Endothelial cell of umbilical vein (primary cell): ENCODE results near the gene AGMO. TPM values are rescaled to one million over a fixed set of nuclear protein-coding genes. Genes with fewer than 3 reads are reported as not detected.

Source experiments
- BruUV-seq: library from RNA; stranded (reverse); fragments of 400-500 nt; replicated peaks from 2 replicates; lab custom pipeline; 2021; lab: Mats Ljungman, UMichigan
- CTCF ChIA-PET: fragments of 300-600, 350-600 bp; sonication (Branson Sonifier 250); formaldehyde crosslinking; loops from one replicate; lab custom pipeline; 2021; ENCODE audit warnings: antibody characterized with exemption, inconsistent platforms; lab: Charles Lee
- POLR2A ChIA-PET: fragments of 300-600, 350-600 bp; sonication (Branson Sonifier 250); formaldehyde crosslinking; loops from one replicate; lab custom pipeline; 2021; ENCODE audit warnings: antibody characterized with exemption, inconsistent platforms; lab: Charles Lee
- DNase-seq: peaks from one replicate; pipeline ENCODE4 v3.0.0-alpha.2; 2011; ENCODE audit warnings: low read depth, low spot score
- FAIRE-seq: peaks from 2 replicates; lab custom pipeline; 2011; peaks lifted over from hg19 to GRCh38; lab: Jason Lieb, UNC
- H2AFZ ChIP-seq: 2 replicates; pipeline ENCODE4 v1.6.0; 2012; ENCODE audit warnings: low read depth, low read length, control low read depth, inconsistent platforms
- H3K27ac ChIP-seq: 2 replicates; pipeline ENCODE4 v1.5.1; 2011; ENCODE audit warnings: low read depth, mild to moderate bottlenecking, control low read depth, low read length, moderate library complexity; ENCODE audit not compliant: insufficient read depth
- H3K27me3 ChIP-seq, 2 experiments: 2 replicates each; pipeline versions ENCODE4 v1.6.0 to v1.6.1; 2011; ENCODE audit warnings: low read length in 2 of 2, mixed read lengths in 1 of 2; ENCODE audit not compliant: control insufficient read depth in 2 of 2, insufficient read depth in 2 of 2
- H3K36me3 ChIP-seq, 2 experiments: 2 replicates in 1 of 2; 3 replicates in 1 of 2; pipeline ENCODE4 v1.5.1; 2011; ENCODE audit warnings: low read length in 2 of 2, mild to moderate bottlenecking in 1 of 2, moderate library complexity in 1 of 2; ENCODE audit not compliant: control insufficient read depth in 2 of 2, insufficient read depth in 2 of 2; ENCODE audit errors: extremely low read depth in 1 of 2
- H3K4me1 ChIP-seq: 3 replicates; pipeline ENCODE4 v1.5.1; 2011; ENCODE audit warnings: mild to moderate bottlenecking, low read length; ENCODE audit not compliant: control insufficient read depth, insufficient read depth; ENCODE audit errors: extremely low read depth
- H3K4me2 ChIP-seq: 2 replicates; pipeline ENCODE4 v1.6.1; 2011; ENCODE audit warnings: low read length, control low read depth, mixed read lengths; ENCODE audit not compliant: insufficient read depth
- H3K4me3 ChIP-seq, 3 experiments: fragments of 200-600 bp in 1 of 3; sonication (generic), shearing (Covaris generic) in 1 of 3; replicated peaks in 1 of 3; 2 replicates each; pipeline ENCODE4 v1.5.1; 2011 to 2016; ENCODE audit warnings: control low read depth in 3 of 3, low read length in 3 of 3, mild to moderate bottlenecking in 2 of 3, inconsistent platforms in 1 of 3, low read depth in 1 of 3, moderate library complexity in 1 of 3; ENCODE audit not compliant: insufficient read depth in 1 of 3
- H3K79me2 ChIP-seq: 2 replicates; pipeline ENCODE4 v1.6.0; 2012; ENCODE audit warnings: low read length, inconsistent platforms; ENCODE audit not compliant: control insufficient read depth, insufficient read depth
- H3K9ac ChIP-seq: replicated peaks from 2 replicates; pipeline ENCODE3; 2011; ENCODE audit warnings: low read length, control low read depth; ENCODE audit not compliant: insufficient read depth; ENCODE audit errors: extremely low read depth
- H3K9me1 ChIP-seq: replicated peaks from 3 replicates; pipeline ENCODE4 v1.6.0; 2011; ENCODE audit warnings: mild to moderate bottlenecking, low read length; ENCODE audit not compliant: control insufficient read depth, insufficient read depth; ENCODE audit errors: extremely low read depth
- H3K9me3 ChIP-seq: replicated peaks from 2 replicates; pipeline ENCODE4 v1.5.1; 2012; ENCODE audit warnings: low read length, inconsistent platforms; ENCODE audit not compliant: control insufficient read depth, insufficient read depth
- H4K20me1 ChIP-seq: replicated peaks from 2 replicates; pipeline ENCODE3; 2011; ENCODE audit warnings: mild to moderate bottlenecking, low read length; ENCODE audit not compliant: control insufficient read depth, insufficient read depth; ENCODE audit errors: extremely low read depth
- CTCF ChIP-seq, 2 donors: IDR thresholded peaks; 1 replicate in 1 of 2; 2 replicates in 1 of 2; pipeline ENCODE4 v1.5.1; 2011; ENCODE audit warnings: low read length in 2 of 2, mild to moderate bottlenecking in 2 of 2, moderate library complexity in 2 of 2, control low read depth in 1 of 2, inconsistent platforms in 1 of 2, low read depth in 1 of 2; ENCODE audit not compliant: insufficient read depth in 1 of 2; ENCODE audit errors: extremely low read depth in 1 of 2
- EZH2 ChIP-seq: IDR thresholded peaks from 2 replicates; pipeline ENCODE4 v1.6.1; 2012; ENCODE audit warnings: borderline replicate concordance, low read depth, mild to moderate bottlenecking, moderate library complexity, low read length, inconsistent platforms; ENCODE audit not compliant: severe bottlenecking
- FOS ChIP-seq: IDR thresholded peaks from 2 replicates; pipeline ENCODE4 v1.6.1; 2011; ENCODE audit warnings: mild to moderate bottlenecking, low read length, moderate library complexity, borderline replicate concordance; ENCODE audit not compliant: insufficient read depth
- GATA2 ChIP-seq: IDR thresholded peaks from 2 replicates; pipeline ENCODE4 v1.7.0; 2011; ENCODE audit warnings: low read depth, mild to moderate bottlenecking, moderate library complexity, mixed read lengths, low read length; ENCODE audit not compliant: insufficient read length, insufficient read depth
- JUN ChIP-seq: IDR thresholded peaks from 2 replicates; pipeline ENCODE4 v1.6.1; 2011; ENCODE audit warnings: borderline replicate concordance, low read depth; ENCODE audit not compliant: insufficient read length, insufficient read depth
- MYC ChIP-seq: IDR thresholded peaks from one replicate; pipeline ENCODE4 v1.6.1; 2011; ENCODE audit warnings: mild to moderate bottlenecking, low read depth, low read length
- POLR2A ChIP-seq: IDR thresholded peaks from 2 replicates; pipeline ENCODE4 v1.6.1; 2012; ENCODE audit warnings: low read depth, mild to moderate bottlenecking, control low read depth, low read length
- POLR2AphosphoS5 ChIP-seq: IDR thresholded peaks from 2 replicates; pipeline ENCODE4 v1.6.1; 2012; ENCODE audit warnings: low read depth, mild to moderate bottlenecking, control low read depth, low read length, moderate library complexity; ENCODE audit not compliant: insufficient read depth
- dilution Hi-C: fragments of 300-500 bp; cut with MboI; formaldehyde crosslinking; loops from one replicate; pipeline ENCODE4 v1.15.0; 2019; ENCODE audit warnings: low sequenced_read_pairs; ENCODE audit not compliant: extremely low pct_ligation_motif_present
- intact Hi-C: fragments of 100-400 bp; cut with micrococcal nuclease; formaldehyde crosslinking; loops from one replicate; pipeline ENCODE4 v1.10.0; 2022
- polyA plus RNA-seq, 4 experiments: library from polyadenylated mRNA; depleted of rRNA in 3 of 4; stranded (reverse) in 3 of 4; unstranded in 1 of 4; fragments of >200 nt; gene quantifications; 2 replicates each; pipeline versions ENCODE4 v1.2.1 to v1.2.3, GENCODE V29; 2011 to 2012; ENCODE audit warnings: missing spikeins in 1 of 4
- total RNA-seq: library from RNA; stranded (reverse); gene quantifications from 2 replicates; pipeline ENCODE4 v1.2.3, GENCODE V29; 2021
- TF ChIP-seq, protein P1 (sequence below): IDR thresholded peaks from 2 replicates; pipeline ENCODE4 v1.6.1; 2011; ENCODE audit not compliant: insufficient read depth, insufficient read length

The AGMO gene
- total and polyA plus RNA-seq, 2 donors (not counting 3 experiments of a cell fraction or from before 2014, with no cell fraction given) = 0.23 to 0.40 TPM

GRCh38 chr7:15417341-15417988, 144.3 kb downstream of the AGMO start:
- intact Hi-C loops (no loop called here), dilution Hi-C loops (no loop called here)
- POLR2A ChIA-PET = no interaction called here
- FAIRE-seq = no peak
- TF ChIP-seq JUN (no peak), GATA2 (no peak), CTCF (IDR thresholded peaks at IDR 0.05; ENCODE audit: extremely low read depth in 1 of 2, insufficient read depth in 1 of 2, low read depth in 1 of 2, low read length in 2 of 2) (no peak), MYC (no peak), POLR2A (no peak), EZH2 (no peak), FOS (no peak), POLR2AphosphoS5 (no peak)
- TF ChIP-seq, protein P1, sequence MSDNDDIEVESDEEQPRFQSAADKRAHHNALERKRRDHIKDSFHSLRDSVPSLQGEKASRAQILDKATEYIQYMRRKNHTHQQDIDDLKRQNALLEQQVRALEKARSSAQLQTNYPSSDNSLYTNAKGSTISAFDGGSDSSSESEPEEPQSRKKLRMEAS = no peak
- Histone ChIP-seq H3K4me1 (no peaks in the 10 kb centered on the region), H3K4me2 (no peak overlapping the region), H3K9me1 (no peaks in the 10 kb centered on the region), H2AFZ (no peak overlapping the region), H4K20me1 (no peaks in the 10 kb centered on the region), H3K27ac (no peak overlapping the region), H3K27me3 (no peaks in the 10 kb centered on the region), H3K9ac (no peak overlapping the region), H3K4me3 (no peak overlapping the region), H3K36me3 (no peaks in the 10 kb centered on the region), H3K79me2 (no peaks in the 10 kb centered on the region), H3K9me3 (no peaks in the 10 kb centered on the region)
- no TSS peak for BruUV-seq
- no peak for DNase-seq
- CTCF ChIA-PET = interaction anchor here (1.5 kb wide), 1 partner anchor 10 kb away, joined by 4 read pairs; no protein-coding TSS in a partner anchor
